Activated CD8-positive, alpha-beta T cell treated with anti-CD3 and anti-CD28 coated beads for 36 hours (primary cell): ENCODE measurements around the gene FOXK2. TPM values are rescaled to one million over a fixed set of nuclear protein-coding genes. Genes with fewer than 3 reads are reported as not detected.

Experiments used
- ATAC-seq: fragments of 200-7000 bp; cut with Tn5 transposase; one replicate; pipeline ENCODE4 v1.10.0; 2021; ENCODE audit warnings: mild to moderate bottlenecking, moderate library complexity
- CTCF ChIA-PET: fragments of 350-600 bp; sonication (Branson Sonifier 250); formaldehyde crosslinking; loops from one replicate; lab custom pipeline; 2021; ENCODE audit warnings: antibody characterized with exemption; lab: Charles Lee
- POLR2A ChIA-PET: fragments of 350-600 bp; sonication (Branson Sonifier 250); formaldehyde crosslinking; loops from one replicate; lab custom pipeline; 2021; ENCODE audit warnings: antibody characterized with exemption; lab: Charles Lee
- DNase-seq: peaks from one replicate; pipeline ENCODE4 v3.0.0-alpha.2; 2020
- H3K27ac Mint-ChIP-seq: one replicate; pipeline ENCODE4 v1.8.0; 2021; ENCODE audit warnings: mild to moderate bottlenecking, mixed read lengths
- H3K27me3 Mint-ChIP-seq: one replicate; pipeline ENCODE4 v1.8.0; 2021; ENCODE audit warnings: mixed read lengths
- H3K36me3 Mint-ChIP-seq: one replicate; pipeline ENCODE4 v1.8.0; 2021; ENCODE audit warnings: low read depth, mixed read lengths
- H3K4me1 Mint-ChIP-seq: one replicate; pipeline ENCODE4 v1.8.0; 2021; ENCODE audit warnings: low read depth, mixed read lengths
- H3K4me3 Mint-ChIP-seq: one replicate; pipeline ENCODE4 v1.8.0; 2021; ENCODE audit warnings: mild to moderate bottlenecking, moderate library complexity, mixed read lengths
- H3K9me3 Mint-ChIP-seq: one replicate; pipeline ENCODE4 v1.8.0; 2021; ENCODE audit warnings: mixed read lengths
- CTCF ChIP-seq: fragments of 200-600 bp; IDR thresholded peaks from one replicate; pipeline ENCODE4 v1.8.0; 2022; ENCODE audit warnings: antibody characterized with exemption, mild to moderate bottlenecking
- intact Hi-C: fragments of 100-400 bp; cut with micrococcal nuclease; formaldehyde crosslinking; loops from one replicate; pipeline ENCODE4 v1.10.0; 2022
- total RNA-seq, 2 experiments: library from RNA; stranded (reverse); gene quantifications; one replicate each; pipeline ENCODE4 v1.2.3, GENCODE V29; 2021

FOXK2 gene
- total RNA-seq, 2 experiments from 2014 or later: 55.6 to 59.5 TPM

DNA sequence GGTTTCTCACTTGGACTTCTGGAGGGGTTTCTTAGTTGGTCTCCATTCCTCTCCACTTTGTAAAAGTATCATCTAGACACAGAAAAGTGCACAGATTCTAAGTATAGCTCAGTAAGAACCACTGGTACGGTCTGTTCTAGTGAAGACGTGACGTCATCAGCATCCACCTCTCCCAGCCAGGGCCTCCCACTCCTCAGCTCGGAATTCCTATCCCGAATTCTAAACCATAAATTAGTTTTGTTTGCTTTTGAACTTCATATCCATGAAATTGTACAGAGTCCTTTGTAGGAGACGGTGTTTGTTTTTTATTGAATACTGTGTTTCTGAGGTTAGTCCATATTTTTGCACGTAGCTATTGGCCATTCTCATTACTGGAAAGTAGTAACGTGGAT is 25.5 kb downstream of the FOXK2 start:
- no peak for TF ChIP-seq CTCF
- DNase-seq (no peak), ATAC-seq (no peak)
- CTCF ChIA-PET: interaction anchor here (1.7 to 1.8 kb wide), 2 partner anchors 8 to 10 kb away, joined by 6 to 7 read pairs; no protein-coding TSS in a partner anchor
- Mint-ChIP-seq H3K4me3 (no peak overlapping the region), H3K9me3 (no peaks in the 10 kb centered on the region), H3K27me3 (no peaks in the 10 kb centered on the region), H3K36me3 (peaks cover 6% of the 10 kb centered on the region), H3K4me1 (peaks cover 48% of the 10 kb centered on the region), H3K27ac (no peak overlapping the region)
- intact Hi-C loops: no loop called here
- POLR2A ChIA-PET: interaction anchor here (0.6 to 1.1 kb wide), 3 partner anchors 14 to 246 kb away, joined by 3 to 4 read pairs (median 3); no protein-coding TSS in a partner anchor

DNA sequence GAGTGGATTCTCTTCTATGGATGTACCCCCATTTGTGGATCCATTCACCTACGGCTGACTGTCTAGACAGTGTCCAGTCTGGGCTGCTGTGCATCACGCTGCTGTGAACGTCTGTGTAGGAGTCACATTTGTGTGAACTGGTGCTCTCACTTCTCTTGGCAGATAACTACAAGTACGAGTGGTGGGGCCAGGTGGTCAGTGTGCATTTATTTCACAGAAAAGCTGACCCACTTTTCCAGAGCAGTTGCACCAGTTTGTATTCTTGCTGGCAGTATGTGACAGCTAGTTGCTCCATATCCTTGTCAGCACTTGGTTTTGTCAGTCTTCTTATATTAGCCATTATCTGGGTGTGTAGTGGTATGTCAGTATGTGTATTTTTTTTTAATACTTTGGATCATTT is 28.4 kb downstream of the FOXK2 start:
- ATAC-seq: no peak
- DNase-seq: no peak
- no peak overlapping the region for H3K27ac Mint-ChIP-seq
- TF ChIP-seq CTCF: no peak
- intact Hi-C loops: no loop called here
- ChIA-PET CTCF (interaction anchor here (1.2 kb wide), 1 partner anchor 11 kb away, joined by 3 read pairs; no protein-coding TSS in a partner anchor), POLR2A (no interaction called here)
- H3K27me3 Mint-ChIP-seq: no peaks in the 10 kb centered on the region
- peaks cover 2% of the 10 kb centered on the region for H3K36me3 Mint-ChIP-seq
- peaks cover 49% of the 10 kb centered on the region for H3K4me1 Mint-ChIP-seq
- no peaks in the 10 kb centered on the region for H3K9me3 Mint-ChIP-seq
- no peak overlapping the region for H3K4me3 Mint-ChIP-seq

GRCh38 chr17:82548681-82549303 is 29.3 kb downstream of the FOXK2 start:
- ChIA-PET POLR2A (no interaction called here), CTCF (interaction anchor here (1.2 kb wide), 1 partner anchor 10 kb away, joined by 3 read pairs; no protein-coding TSS in a partner anchor)
- no peaks in the 10 kb centered on the region for H3K9me3 Mint-ChIP-seq
- H3K27ac Mint-ChIP-seq: peak overlapping the region; percentile 42
- peaks cover 2% of the 10 kb centered on the region for H3K36me3 Mint-ChIP-seq
- H3K4me1 Mint-ChIP-seq: peaks cover 46% of the 10 kb centered on the region
- TF ChIP-seq CTCF: no peak
- DNase-seq (peak; percentile 28), ATAC-seq (no peak)
- H3K27me3 Mint-ChIP-seq: no peaks in the 10 kb centered on the region
- intact Hi-C loops: no loop called here
- no peak overlapping the region for H3K4me3 Mint-ChIP-seq

GRCh38 chr17:82551779-82552457 is 32.4 kb downstream of the FOXK2 start:
- ATAC-seq (peak; percentile 100), DNase-seq (peak; percentile 88)
- Mint-ChIP-seq H3K9me3 (no peaks in the 10 kb centered on the region), H3K4me1 (peaks cover 37% of the 10 kb centered on the region), H3K4me3 (no peak overlapping the region), H3K36me3 (peaks cover 2% of the 10 kb centered on the region), H3K27ac (no peak overlapping the region), H3K27me3 (no peaks in the 10 kb centered on the region)
- TF ChIP-seq CTCF: peak; percentile 89
- POLR2A ChIA-PET: no interaction called here
- intact Hi-C loops: loop anchor here (10.0 kb wide), 1 partner anchor 57 kb away; no protein-coding TSS in a partner anchor
- CTCF ChIA-PET: interaction anchor here (0.6 to 1.9 kb wide), 17 partner anchors 9 to 201 kb away, joined by 3 to 7 read pairs (median 4); partner anchors contain the start of gene TEX19
